Measurements from ENCODE around the gene MSLN.
"Not testable (repeated sequence)": the region's sequence is repeated elsewhere in the genome, so short reads cannot be mapped to it uniquely, and the experiment has no call there.

MSLN gene

GRCh38 chr16:775236-775796 is 14.8 kb downstream of the MSLN start:
- in situ Hi-C loops (cut with MboI; ENCODE audit: low sequenced_read_pairs): no loop called here
- Histone ChIP-seq H3K4me3 (no peak overlapping the region), H3K36me3 (replicated peaks) (no peaks in the 10 kb centered on the region), H3K27me3 (ENCODE audit: low read depth) (no peaks in the 10 kb centered on the region), H3K4me1 (no peaks in the 10 kb centered on the region), H3K9me3 (no peaks in the 10 kb centered on the region)
- DNase-seq (ENCODE audit: low spot score in 2 of 2): no peak

DNA sequence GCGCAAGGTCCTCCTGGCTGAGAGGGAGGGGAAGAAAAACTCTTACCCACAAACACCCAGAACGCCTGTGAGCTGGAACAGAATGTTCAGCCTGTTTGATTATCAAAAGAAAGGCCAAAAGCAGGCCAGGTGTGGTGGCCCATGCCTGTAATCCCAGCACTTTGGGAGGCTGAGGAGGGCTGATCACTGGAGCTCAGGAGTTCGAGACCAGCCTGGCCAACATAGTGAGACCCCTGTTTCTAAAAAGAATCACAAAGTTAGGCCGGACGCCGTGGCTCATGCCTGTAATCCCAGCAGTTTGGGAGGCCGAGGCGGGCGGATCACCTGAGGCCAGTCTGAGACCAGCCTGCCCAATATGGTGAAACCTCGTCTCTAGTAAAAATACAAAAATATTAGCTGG is 15.8 kb downstream of the MSLN start:
- in situ Hi-C loops (cut with MboI; ENCODE audit: low sequenced_read_pairs); DNase-seq (ENCODE audit: low spot score in 2 of 2): not testable (repeated sequence)

GRCh38 chr16:776824-777223 is 16.3 kb downstream of the MSLN start:
- H3K4me1 ChIP-seq: no peaks in the 10 kb centered on the region
- no peak for DNase-seq (ENCODE audit: low spot score in 2 of 2)
- in situ Hi-C loops (cut with MboI; ENCODE audit: low sequenced_read_pairs): no loop called here
- H3K4me3 ChIP-seq: no peak overlapping the region
- H3K9me3 ChIP-seq: no peaks in the 10 kb centered on the region
- H3K36me3 ChIP-seq (replicated peaks): no peaks in the 10 kb centered on the region
- peaks cover 7% of the 10 kb centered on the region for H3K27me3 ChIP-seq (ENCODE audit: low read depth)

More for the DNA sequence above, 15.8 kb downstream of the MSLN start:
- H3K4me3 ChIP-seq; H3K9me3 ChIP-seq; H3K36me3 ChIP-seq (replicated peaks); H3K27me3 ChIP-seq (ENCODE audit: low read depth); H3K4me1 ChIP-seq: not testable (repeated sequence)

DNA sequence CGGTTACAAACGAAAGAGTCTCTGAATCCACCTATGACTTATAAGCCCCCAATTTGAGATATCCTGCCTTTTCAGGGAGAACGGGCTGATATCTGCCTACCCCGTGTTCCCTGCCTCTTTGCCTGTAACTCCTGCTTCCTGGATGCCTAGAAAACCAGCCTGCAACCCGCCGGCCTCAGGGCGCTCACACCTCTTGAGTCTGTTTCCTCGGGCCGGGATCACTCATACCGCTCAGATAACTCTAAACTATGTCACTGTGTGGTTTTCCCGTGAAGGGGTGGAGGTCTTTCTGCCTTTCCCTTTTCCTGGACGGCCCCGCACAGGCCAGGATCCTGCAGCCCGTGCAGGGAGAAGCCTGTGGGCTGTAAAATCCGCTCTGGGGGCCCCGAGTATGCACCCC is 17.3 kb downstream of the MSLN start:
- no peak for DNase-seq (ENCODE audit: low spot score in 2 of 2)
- Histone ChIP-seq H3K36me3 (replicated peaks) (no peaks in the 10 kb centered on the region), H3K9me3 (no peaks in the 10 kb centered on the region), H3K27me3 (ENCODE audit: low read depth) (peaks cover 17% of the 10 kb centered on the region), H3K4me3 (no peak overlapping the region), H3K4me1 (no peaks in the 10 kb centered on the region)
- in situ Hi-C loops (cut with MboI; ENCODE audit: low sequenced_read_pairs): no loop called here

DNA sequence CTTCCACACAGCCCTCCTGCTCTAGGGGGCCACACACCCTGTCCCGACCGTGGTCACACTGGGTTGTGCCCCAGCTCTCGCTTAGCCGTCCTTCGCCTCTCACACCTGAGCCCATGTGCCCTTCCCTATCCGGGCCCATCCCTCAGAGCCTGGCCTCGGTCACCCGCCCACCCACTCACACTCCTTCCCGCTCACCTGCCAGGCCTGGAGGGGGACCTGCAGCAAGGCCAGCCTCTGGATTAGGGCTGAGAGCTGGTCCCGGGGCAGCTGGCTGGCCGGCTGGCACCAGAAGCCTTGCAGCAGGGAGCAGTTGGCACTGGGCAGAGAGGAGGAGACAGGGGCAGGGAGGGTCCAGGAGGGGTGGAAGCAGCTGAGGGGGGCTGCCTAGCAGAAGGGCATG is 17.9 kb downstream of the MSLN start:
- Histone ChIP-seq H3K4me1 (no peaks in the 10 kb centered on the region), H3K36me3 (replicated peaks) (no peaks in the 10 kb centered on the region), H3K27me3 (ENCODE audit: low read depth) (peaks cover 20% of the 10 kb centered on the region), H3K9me3 (no peaks in the 10 kb centered on the region), H3K4me3 (no peak overlapping the region)
- in situ Hi-C loops (cut with MboI; ENCODE audit: low sequenced_read_pairs): no loop called here
- no peak for DNase-seq (ENCODE audit: low spot score in 2 of 2)

- Histone ChIP-seq H3K4me1 (no peaks in the 10 kb centered on the region), H3K4me3 (no peak overlapping the region)
Observed at GRCh38 chr16:778909-779527, 18.5 kb downstream of the MSLN start.

GRCh38 chr16:779561-779960 is 19.0 kb downstream of the MSLN start:
- Histone ChIP-seq H3K9me3 (no peaks in the 10 kb centered on the region), H3K27me3 (ENCODE audit: low read depth) (peaks cover 20% of the 10 kb centered on the region), H3K4me1 (no peaks in the 10 kb centered on the region), H3K4me3 (no peak overlapping the region), H3K36me3 (replicated peaks) (no peaks in the 10 kb centered on the region)
- in situ Hi-C loops (cut with MboI; ENCODE audit: low sequenced_read_pairs): no loop called here
- DNase-seq (ENCODE audit: low spot score in 2 of 2): no peak

More at GRCh38 chr16:778909-779527, 18.5 kb downstream of the MSLN start:
- in situ Hi-C loops (cut with MboI; ENCODE audit: low sequenced_read_pairs): no loop called here
- Histone ChIP-seq H3K36me3 (replicated peaks) (no peaks in the 10 kb centered on the region), H3K9me3 (no peaks in the 10 kb centered on the region), H3K27me3 (ENCODE audit: low read depth) (peaks cover 20% of the 10 kb centered on the region)
- no peak for DNase-seq (ENCODE audit: low spot score in 2 of 2)

- in situ Hi-C loops (cut with MboI; ENCODE audit: low sequenced_read_pairs): no loop called here
Observed at GRCh38 chr16:780296-780695, 19.8 kb downstream of the MSLN start.

DNA sequence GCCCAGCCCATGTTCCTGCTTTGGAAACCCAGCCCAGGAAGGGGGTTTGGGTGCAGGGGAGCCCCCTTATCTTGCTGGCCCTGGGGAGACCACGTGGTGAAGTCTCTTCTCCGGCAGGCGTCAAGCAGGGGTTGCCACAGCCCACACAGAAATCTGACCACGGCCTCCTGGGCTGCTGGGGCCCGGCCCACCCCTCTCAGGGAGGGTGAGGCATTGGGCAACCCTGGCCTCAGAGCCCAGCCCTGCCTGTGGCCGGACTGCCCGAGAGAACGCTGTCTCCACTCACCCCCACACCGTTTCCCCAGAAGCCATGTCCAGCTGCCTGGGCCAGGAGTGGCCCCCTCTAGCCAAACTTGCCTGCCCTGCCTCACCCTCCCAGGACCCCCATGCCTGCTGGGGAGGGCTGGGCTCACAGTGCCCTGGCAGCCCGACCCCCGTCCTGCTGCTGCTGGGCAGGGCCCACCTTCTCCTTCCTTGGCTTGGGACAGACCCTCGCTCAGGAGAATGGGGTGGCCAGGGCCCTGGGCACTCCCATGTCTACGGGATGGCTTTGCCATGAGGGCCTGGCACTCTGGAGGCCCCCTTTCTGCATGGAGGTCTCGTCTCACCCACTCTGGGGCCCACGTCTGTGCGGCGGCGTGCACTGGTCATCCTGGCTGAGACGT is 20.9 kb downstream of the MSLN start:
- in situ Hi-C loops (cut with MboI; ENCODE audit: low sequenced_read_pairs): no loop called here
- Histone ChIP-seq H3K27me3 (ENCODE audit: low read depth) (peaks cover 20% of the 10 kb centered on the region), H3K36me3 (replicated peaks) (peaks cover 18% of the 10 kb centered on the region), H3K9me3 (no peaks in the 10 kb centered on the region), H3K4me1 (no peaks in the 10 kb centered on the region), H3K4me3 (no peak overlapping the region)
- no peak for DNase-seq (ENCODE audit: low spot score in 2 of 2)

More at GRCh38 chr16:780296-780695, 19.8 kb downstream of the MSLN start:
- Histone ChIP-seq H3K27me3 (ENCODE audit: low read depth) (peaks cover 20% of the 10 kb centered on the region), H3K36me3 (replicated peaks) (peaks cover 6% of the 10 kb centered on the region), H3K9me3 (no peaks in the 10 kb centered on the region), H3K4me3 (no peak overlapping the region), H3K4me1 (no peaks in the 10 kb centered on the region)
- DNase-seq (ENCODE audit: low spot score in 2 of 2): no peak

DNA sequence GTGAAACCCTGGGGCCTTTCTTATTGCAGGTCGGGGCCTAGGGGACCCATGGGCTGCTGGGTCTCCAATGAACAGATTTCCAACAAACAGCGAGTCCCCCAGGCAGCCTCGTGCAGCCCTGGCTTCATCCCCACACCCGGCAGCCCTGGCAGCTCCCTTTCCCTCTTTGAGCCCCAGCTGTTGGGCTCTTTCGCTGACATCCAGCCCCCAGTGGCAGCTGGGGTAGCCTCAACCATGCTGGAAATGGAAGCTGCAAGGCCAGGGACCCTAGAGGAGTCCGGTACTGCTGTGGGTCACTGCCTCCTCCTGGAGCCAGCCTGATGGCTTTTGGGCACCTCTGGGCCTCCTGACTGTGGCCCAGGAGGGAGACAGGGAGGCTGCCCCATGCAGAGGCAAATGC is 21.7 kb downstream of the MSLN start:
- Histone ChIP-seq H3K9me3 (no peaks in the 10 kb centered on the region), H3K4me1 (no peaks in the 10 kb centered on the region), H3K27me3 (ENCODE audit: low read depth) (peaks cover 20% of the 10 kb centered on the region), H3K36me3 (replicated peaks) (peaks cover 24% of the 10 kb centered on the region), H3K4me3 (no peak overlapping the region)
- in situ Hi-C loops (cut with MboI; ENCODE audit: low sequenced_read_pairs): no loop called here
- DNase-seq (ENCODE audit: low spot score in 2 of 2): no peak

- H3K4me1 ChIP-seq: no peaks in the 10 kb centered on the region
- peaks cover 26% of the 10 kb centered on the region for H3K36me3 ChIP-seq (replicated peaks)
- H3K9me3 ChIP-seq: no peaks in the 10 kb centered on the region
- in situ Hi-C loops (cut with MboI; ENCODE audit: low sequenced_read_pairs): no loop called here
- no peak for DNase-seq (ENCODE audit: low spot score in 2 of 2)
- peaks cover 20% of the 10 kb centered on the region for H3K27me3 ChIP-seq (ENCODE audit: low read depth)
- H3K4me3 ChIP-seq: no peak overlapping the region
Observed at GRCh38 chr16:782766-783403, 22.4 kb downstream of the MSLN start.

DNA sequence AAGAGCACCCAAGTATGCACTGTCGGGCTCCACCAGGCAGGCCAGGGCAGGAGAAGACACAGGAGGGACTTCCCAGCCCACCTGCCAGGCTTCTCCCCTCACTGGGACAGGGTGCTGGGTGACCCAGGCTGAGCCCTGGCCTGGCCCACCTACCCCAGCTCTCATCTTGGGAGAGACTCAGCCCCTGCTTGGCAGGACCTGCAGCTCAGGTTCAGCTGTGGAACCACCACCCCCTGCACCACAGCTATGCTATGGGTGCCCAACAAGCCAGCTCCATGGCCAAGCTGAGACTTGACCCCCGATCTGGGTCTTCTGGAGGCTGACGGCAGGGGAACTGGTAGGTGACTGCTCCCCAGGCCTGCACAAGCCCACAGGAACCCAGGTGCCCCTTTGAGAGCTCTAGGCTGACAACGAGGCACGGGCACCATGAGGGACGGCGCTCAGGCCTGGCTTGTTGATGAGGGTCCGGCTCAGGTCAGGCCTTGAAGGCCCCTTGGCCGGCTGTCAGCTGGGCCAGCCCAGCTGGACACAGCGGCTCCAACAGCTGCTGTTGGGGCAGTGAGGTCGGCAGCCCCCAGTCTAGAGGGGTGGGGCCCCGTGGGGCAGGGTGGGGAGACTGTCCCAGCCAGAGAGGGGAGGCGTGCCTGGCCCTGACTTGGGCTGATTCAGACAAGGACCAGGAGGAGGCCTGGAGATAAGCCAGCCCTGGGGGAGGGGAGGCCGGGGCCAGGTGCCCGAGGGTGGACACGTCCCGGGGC is 23.0 kb downstream of the MSLN start:
- in situ Hi-C loops (cut with MboI; ENCODE audit: low sequenced_read_pairs): no loop called here
- no peak for DNase-seq (ENCODE audit: low spot score in 2 of 2)
- Histone ChIP-seq H3K27me3 (ENCODE audit: low read depth) (peaks cover 20% of the 10 kb centered on the region), H3K9me3 (no peaks in the 10 kb centered on the region), H3K4me3 (no peak overlapping the region), H3K4me1 (no peaks in the 10 kb centered on the region), H3K36me3 (replicated peaks) (peaks cover 28% of the 10 kb centered on the region)

DNA sequence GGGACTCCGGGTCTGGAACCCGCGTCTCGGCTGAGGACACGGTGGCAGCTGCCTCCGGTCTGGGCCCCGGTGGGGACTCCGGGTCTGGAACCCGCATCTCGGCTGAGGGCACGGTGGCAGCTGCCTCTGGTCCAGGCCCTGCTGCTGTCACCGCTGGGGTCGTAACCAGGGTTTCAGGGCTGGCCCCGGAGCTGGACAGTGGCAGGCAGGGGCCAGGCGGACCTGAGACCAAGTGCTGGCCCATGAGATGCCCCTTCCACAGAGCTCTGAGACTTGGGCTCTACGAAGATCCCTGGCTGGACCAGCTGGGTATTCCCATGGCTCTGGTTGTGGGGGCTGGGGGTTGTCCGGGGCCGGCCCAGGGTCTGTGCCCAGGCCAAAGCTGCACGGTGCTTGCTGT is 23.9 kb downstream of the MSLN start:
- Histone ChIP-seq H3K9me3 (no peaks in the 10 kb centered on the region), H3K36me3 (replicated peaks) (peaks cover 34% of the 10 kb centered on the region), H3K4me1 (no peaks in the 10 kb centered on the region), H3K27me3 (ENCODE audit: low read depth) (peaks cover 20% of the 10 kb centered on the region), H3K4me3 (no peak overlapping the region)
- in situ Hi-C loops (cut with MboI; ENCODE audit: low sequenced_read_pairs): no loop called here
- no peak for DNase-seq (ENCODE audit: low spot score in 2 of 2)
